Heart left ventricle (tissue), 16 donors: ENCODE data around the gene KIFC1. TPM values are rescaled to one million over a fixed set of nuclear protein-coding genes. Genes with fewer than 3 reads are reported as not detected.

Experiments
- ATAC-seq, 4 donors: fragments of 200-7000 bp; cut with Tn5 transposase; one replicate each; pipeline ENCODE4 v1.9.1; 2020 to 2022; ENCODE audit warnings: moderate library complexity in 4 of 4, mild to moderate bottlenecking in 3 of 4, moderate number of reproducible peaks in 1 of 4
- DNase-seq, 5 donors: peaks; one replicate each; pipeline ENCODE4 v3.0.0-alpha.2; 2020
- H3K27ac ChIP-seq, 12 donors: fragments of 200-600 bp; sonication (generic) in 4 of 12; one replicate each; pipeline versions ENCODE4 v1.5.0 to v1.8.0; 2016 to 2022; ENCODE audit warnings: mild to moderate bottlenecking in 2 of 12
- H3K27me3 ChIP-seq, 9 donors: fragments of 200-600 bp; sonication (generic) in 2 of 9; one replicate each; pipeline versions ENCODE4 v1.5.1 to v1.8.0; 2016 to 2022; ENCODE audit warnings: mild to moderate bottlenecking in 3 of 9
- H3K36me3 ChIP-seq, 9 donors: fragments of 200-600 bp; sonication (generic) in 2 of 9; one replicate each; pipeline versions ENCODE4 v1.5.0 to v1.8.0; 2018 to 2022; ENCODE audit warnings: mild to moderate bottlenecking in 2 of 9
- H3K4me1 ChIP-seq, 12 donors: fragments of 200-600 bp; sonication (generic) in 4 of 12; one replicate each; pipeline versions ENCODE4 v1.5.0 to v1.8.0; 2016 to 2022; ENCODE audit warnings: mild to moderate bottlenecking in 3 of 12
- H3K4me3 ChIP-seq, 12 donors: fragments of 200-600 bp; sonication (generic) in 4 of 12; one replicate each; pipeline versions ENCODE4 v1.5.0 to v1.8.0; 2017 to 2022; ENCODE audit warnings: mild to moderate bottlenecking in 9 of 12, moderate library complexity in 4 of 12
- H3K9me3 ChIP-seq, 12 donors: fragments of 200-600 bp; sonication (generic) in 4 of 12; one replicate each; pipeline versions ENCODE4 v1.5.0 to v1.8.0; 2016 to 2022; ENCODE audit warnings: mild to moderate bottlenecking in 1 of 12
- CTCF ChIP-seq, 12 donors: fragments of 200-600 bp; sonication (generic) in 4 of 12; IDR thresholded peaks; one replicate each; pipeline versions ENCODE4 v1.5.0 to v1.8.0; 2018 to 2022; ENCODE audit warnings: antibody characterized with exemption in 12 of 12, mild to moderate bottlenecking in 5 of 12
- POLR2A ChIP-seq, 2 donors: fragments of 450-650 bp; IDR thresholded peaks; one replicate each; pipeline ENCODE4 v1.6.1; 2017; ENCODE audit warnings: antibody characterized with exemption in 2 of 2, mild to moderate bottlenecking in 2 of 2, moderate library complexity in 2 of 2
- WGBS, 4 donors: extraction: QIAGEN DNeasy Blood & Tissue Kit in 2 of 4; methylation state at CpG; one replicate each; pipeline versions ENCODE4 v1.1.5 to v1.1.7; 2013 to 2018; 5-methylcytosine and 5-hydroxymethylcytosine counted together
- intact Hi-C, 10 donors: fragments of 100-400 bp; cut with DNase I; formaldehyde crosslinking; loops; one replicate each; pipeline versions ENCODE4 v1.11.1 to v1.14.2; 2022
- polyA plus RNA-seq, 2 donors: library from polyadenylated mRNA; stranded (reverse); fragments of 200-250 nt; gene quantifications; one replicate each; pipeline ENCODE4 v1.2.3, GENCODE V29; 2013
- total RNA-seq, 9 donors: library from RNA; depleted of rRNA in 2 of 9; stranded (reverse); fragments of >200 nt in 2 of 9; fragmentation: NEBNext Ultra II Directional in 3 of 9; extraction: Animal tissue kit (Norgen Biotek cat#: 25700) in 3 of 9; gene quantifications; one replicate each; pipeline versions ENCODE4 v1.1.0 to v1.2.4, GENCODE V29; 2016 to 2023
- donor health status: ischemic (EF 13 %, LVEDD 7.1; RV severe dilation, severe dysfunction).
- donor health status: healthy with polysubstance abuse.
- donor health status: DM: no; HTN: yes; CAD: no.
- donor health status: DM: no; HTN: no; CAD: no.
- donor health status: ischemic (EF 25% LVEDD 6.9; RV normal size, moderate dysfunction).
- donor health status: ischemic (EF 25% LVEDD 5.7; RV mildly dilated, moderate dysfunction).
- donor health status: healthy.
- donor health status: DM: yes; HTN: yes; CAD: no.
- donor health status: ischemic (EF 35%, LVEDD 5.7; RV mildly dilated, moderate dysfunction).
- donor health status: nonischemic (EF 11% LVEDD 7.7; RV severe dilation, severe dysfunction).
- donor health status: DM: yes; HTN: yes; CAD: no.
- donor health status: PGD.
- donor health status: ischemic (EF 29% LVEDD 5.4; RV normal size, mild dysfunction).
- donor health status: nonischemic (EF 23%, LVEDD 6.1; RV moderate dilation, normal function).

The KIFC1 gene
- total and polyA plus RNA-seq, 11 donors = 0.04 to 7.0 (median 0.69) TPM; not detected in 3

- DNase-seq (no peak), ATAC-seq (no peak)
- TF ChIP-seq POLR2A (IDR thresholded peaks at IDR 0.05) (no peak), CTCF (IDR thresholded peaks at IDR 0.05) (no peak)
- Histone ChIP-seq H3K9me3 (no peaks in the 10 kb centered on the region), H3K4me3 (no peak overlapping the region), H3K27ac (no peak overlapping the region), H3K36me3 (peaks cover 0 to 70% (median 36%) of the 10 kb centered on the region in 9 donors), H3K27me3 (no peaks in the 10 kb centered on the region), H3K4me1 (peaks cover 0 to 43% (median 0%) of the 10 kb centered on the region in 12 donors)
- WGBS, 4 donors = 89 to 95% (median 92%) methylated on average over 10 of the region's 10 CpGs
- intact Hi-C loops = no loop called here
Measured at GRCh38 chr6:33446356-33446755, 54.7 kb downstream of the KIFC1 start.

GRCh38 chr6:33450434-33450833 lies 58.8 kb downstream of the KIFC1 start:
- Histone ChIP-seq H3K9me3 (no peaks in the 10 kb centered on the region), H3K27ac (peak overlapping the region in 1 of 12 donors; percentile 29), H3K36me3 (peaks cover 0 to 33% (median 9%) of the 10 kb centered on the region in 9 donors), H3K4me1 (peaks cover 0 to 48% (median 17%) of the 10 kb centered on the region in 12 donors), H3K4me3 (no peak overlapping the region), H3K27me3 (no peaks in the 10 kb centered on the region)
- 66 to 75% (median 71%) methylated on average over 3 of the region's 3 CpGs for WGBS, 4 donors
- no peak for TF ChIP-seq POLR2A (IDR thresholded peaks at IDR 0.05)
- TF ChIP-seq CTCF (IDR thresholded peaks at IDR 0.05) = no peak
- no peak for DNase-seq
- intact Hi-C loops = loop anchor here in 1 of 10 donors (5.0 kb wide), 1 partner anchor 122 kb away; no protein-coding TSS in a partner anchor
- no peak for ATAC-seq

- 90 to 96% (median 91%) methylated on average over 6 to 15 of the region's 15 CpGs for WGBS, 4 donors
- H3K4me3 ChIP-seq = no peak overlapping the region
- DNase-seq = no peak
- H3K27ac ChIP-seq = no peak overlapping the region
- ATAC-seq = no peak
- H3K27me3 ChIP-seq = no peaks in the 10 kb centered on the region
- no peak for TF ChIP-seq POLR2A (IDR thresholded peaks at IDR 0.05)
- TF ChIP-seq CTCF (IDR thresholded peaks at IDR 0.05) = no peak
- H3K4me1 ChIP-seq = peaks cover 0 to 39% (median 17%) of the 10 kb centered on the region in 12 donors
- H3K9me3 ChIP-seq = no peaks in the 10 kb centered on the region
- intact Hi-C loops = loop anchor here in 1 of 10 donors (5.0 kb wide), 1 partner anchor 121 kb away; no protein-coding TSS in a partner anchor
- H3K36me3 ChIP-seq = peaks cover 0 to 31% (median 16%) of the 10 kb centered on the region in 9 donors
Measured at GRCh38 chr6:33451606-33452005, 60.0 kb downstream of the KIFC1 start.

GRCh38 chr6:33452496-33452895 lies 60.9 kb downstream of the KIFC1 start:
- ATAC-seq (no peak), DNase-seq (no peak)
- no peak overlapping the region for H3K4me3 ChIP-seq
- no peaks in the 10 kb centered on the region for H3K9me3 ChIP-seq
- H3K27me3 ChIP-seq = no peaks in the 10 kb centered on the region
- 88 to 94% (median 92%) methylated on average over 2 to 4 of the region's 4 CpGs for WGBS, 4 donors
- TF ChIP-seq CTCF (IDR thresholded peaks at IDR 0.05) (no peak), POLR2A (IDR thresholded peaks at IDR 0.05) (no peak)
- H3K4me1 ChIP-seq = peaks cover 0 to 39% (median 17%) of the 10 kb centered on the region in 12 donors
- peak overlapping the region in 1 of 12 donors; percentile 86 for H3K27ac ChIP-seq
- intact Hi-C loops = loop anchor here in 1 of 10 donors (5.0 kb wide), 1 partner anchor 120 kb away; no protein-coding TSS in a partner anchor
- H3K36me3 ChIP-seq = peaks cover 0 to 29% (median 17%) of the 10 kb centered on the region in 9 donors
